Measurements from ENCODE around the gene PIMREG. TPM values are rescaled to one million over a fixed set of nuclear protein-coding genes. Genes with fewer than 3 reads are reported as not detected.

PIMREG gene
- total RNA-seq, 3 donors from 2014 or later, result 4.3 TPM; not detected in 2

GRCh38 chr17:6446516-6447100, 2.4 kb downstream of the PIMREG start:
- no peaks in the 10 kb centered on the region for H3K9me3 ChIP-seq

GRCh38 chr17:6448473-6448872, 4.2 kb downstream of the PIMREG start:
- no peaks in the 10 kb centered on the region for H3K4me1 ChIP-seq
- intact Hi-C loops (cut with DNase I; ENCODE audit: low total_unique reads), result no loop called here
- no peaks in the 10 kb centered on the region for H3K9me3 ChIP-seq
- H3K27me3 ChIP-seq, result no peaks in the 10 kb centered on the region
- no peak overlapping the region for H3K4me3 ChIP-seq
- no peaks in the 10 kb centered on the region for H3K36me3 ChIP-seq
- H3K27ac ChIP-seq, result no peak overlapping the region
- DNase-seq (ENCODE audit: low spot score in 2 of 2), result no peak
- TF ChIP-seq POLR2A (IDR thresholded peaks at IDR 0.05) (no peak), POLR2AphosphoS5 (IDR thresholded peaks at IDR 0.05) (no peak), CTCF (IDR thresholded peaks at IDR 0.05) (no peak)

More at GRCh38 chr17:6446516-6447100, 2.4 kb downstream of the PIMREG start:
- no peaks in the 10 kb centered on the region for H3K4me1 ChIP-seq
- no peak overlapping the region for H3K27ac ChIP-seq
- no peaks in the 10 kb centered on the region for H3K36me3 ChIP-seq
- no peaks in the 10 kb centered on the region for H3K27me3 ChIP-seq
- intact Hi-C loops (cut with DNase I; ENCODE audit: low total_unique reads), result no loop called here
- H3K4me3 ChIP-seq, result no peak overlapping the region
- no peak for DNase-seq (ENCODE audit: low spot score in 2 of 2)
- TF ChIP-seq POLR2A (IDR thresholded peaks at IDR 0.05) (no peak), CTCF (IDR thresholded peaks at IDR 0.05) (no peak), POLR2AphosphoS5 (IDR thresholded peaks at IDR 0.05) (no peak)

- no peak for DNase-seq (ENCODE audit: low spot score in 2 of 2)
- Histone ChIP-seq H3K9me3 (no peaks in the 10 kb centered on the region), H3K27me3 (no peaks in the 10 kb centered on the region), H3K4me3 (no peak overlapping the region), H3K27ac (no peak overlapping the region), H3K4me1 (no peaks in the 10 kb centered on the region), H3K36me3 (no peaks in the 10 kb centered on the region)
- TF ChIP-seq POLR2AphosphoS5 (IDR thresholded peaks at IDR 0.05) (no peak), CTCF (IDR thresholded peaks at IDR 0.05) (no peak), POLR2A (IDR thresholded peaks at IDR 0.05) (no peak)
- intact Hi-C loops (cut with DNase I; ENCODE audit: low total_unique reads), result no loop called here
Observed at GRCh38 chr17:6449307-6449706, 5.1 kb downstream of the PIMREG start.

GRCh38 chr17:6450926-6451832, 6.9 kb downstream of the PIMREG start:
- Histone ChIP-seq H3K4me1 (no peaks in the 10 kb centered on the region), H3K27me3 (no peaks in the 10 kb centered on the region), H3K4me3 (no peak overlapping the region), H3K27ac (no peak overlapping the region), H3K36me3 (no peaks in the 10 kb centered on the region), H3K9me3 (no peaks in the 10 kb centered on the region)
- TF ChIP-seq POLR2AphosphoS5 (IDR thresholded peaks at IDR 0.05) (no peak), CTCF (IDR thresholded peaks at IDR 0.05) (no peak), POLR2A (IDR thresholded peaks at IDR 0.05) (no peak)
- no peak for DNase-seq (ENCODE audit: low spot score in 2 of 2)
- intact Hi-C loops (cut with DNase I; ENCODE audit: low total_unique reads), result no loop called here

Data from breast epithelium (tissue), 4 donors.